HG02840 (cell line): ENCODE data around the gene CTNND1.
"Not testable (repeated sequence)": the region's sequence is repeated elsewhere in the genome, so short reads cannot be mapped to it uniquely, and the experiment has no call there.

Experiments
- ATAC-seq: cut with Tn5 transposase; IDR thresholded peaks from one replicate; pipeline ENCODE4 v1.9.1; 2021; ENCODE audit warnings: mild to moderate bottlenecking, moderate library complexity, moderate number of reproducible peaks; ENCODE audit not compliant: unreplicated experiment, low FRiP score

The CTNND1 gene, protein sequence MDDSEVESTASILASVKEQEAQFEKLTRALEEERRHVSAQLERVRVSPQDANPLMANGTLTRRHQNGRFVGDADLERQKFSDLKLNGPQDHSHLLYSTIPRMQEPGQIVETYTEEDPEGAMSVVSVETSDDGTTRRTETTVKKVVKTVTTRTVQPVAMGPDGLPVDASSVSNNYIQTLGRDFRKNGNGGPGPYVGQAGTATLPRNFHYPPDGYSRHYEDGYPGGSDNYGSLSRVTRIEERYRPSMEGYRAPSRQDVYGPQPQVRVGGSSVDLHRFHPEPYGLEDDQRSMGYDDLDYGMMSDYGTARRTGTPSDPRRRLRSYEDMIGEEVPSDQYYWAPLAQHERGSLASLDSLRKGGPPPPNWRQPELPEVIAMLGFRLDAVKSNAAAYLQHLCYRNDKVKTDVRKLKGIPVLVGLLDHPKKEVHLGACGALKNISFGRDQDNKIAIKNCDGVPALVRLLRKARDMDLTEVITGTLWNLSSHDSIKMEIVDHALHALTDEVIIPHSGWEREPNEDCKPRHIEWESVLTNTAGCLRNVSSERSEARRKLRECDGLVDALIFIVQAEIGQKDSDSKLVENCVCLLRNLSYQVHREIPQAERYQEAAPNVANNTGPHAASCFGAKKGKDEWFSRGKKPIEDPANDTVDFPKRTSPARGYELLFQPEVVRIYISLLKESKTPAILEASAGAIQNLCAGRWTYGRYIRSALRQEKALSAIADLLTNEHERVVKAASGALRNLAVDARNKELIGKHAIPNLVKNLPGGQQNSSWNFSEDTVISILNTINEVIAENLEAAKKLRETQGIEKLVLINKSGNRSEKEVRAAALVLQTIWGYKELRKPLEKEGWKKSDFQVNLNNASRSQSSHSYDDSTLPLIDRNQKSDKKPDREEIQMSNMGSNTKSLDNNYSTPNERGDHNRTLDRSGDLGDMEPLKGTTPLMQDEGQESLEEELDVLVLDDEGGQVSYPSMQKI

GRCh38 chr11:57761301-57762234, at the start of gene CTNND1:
Gene CTNND1, plus strand, starts transcription at chr11:57761802. Its CDS starts 29,677 bp downstream, at chr11:57791479.
- ATAC-seq = peak; percentile 69

DNA sequence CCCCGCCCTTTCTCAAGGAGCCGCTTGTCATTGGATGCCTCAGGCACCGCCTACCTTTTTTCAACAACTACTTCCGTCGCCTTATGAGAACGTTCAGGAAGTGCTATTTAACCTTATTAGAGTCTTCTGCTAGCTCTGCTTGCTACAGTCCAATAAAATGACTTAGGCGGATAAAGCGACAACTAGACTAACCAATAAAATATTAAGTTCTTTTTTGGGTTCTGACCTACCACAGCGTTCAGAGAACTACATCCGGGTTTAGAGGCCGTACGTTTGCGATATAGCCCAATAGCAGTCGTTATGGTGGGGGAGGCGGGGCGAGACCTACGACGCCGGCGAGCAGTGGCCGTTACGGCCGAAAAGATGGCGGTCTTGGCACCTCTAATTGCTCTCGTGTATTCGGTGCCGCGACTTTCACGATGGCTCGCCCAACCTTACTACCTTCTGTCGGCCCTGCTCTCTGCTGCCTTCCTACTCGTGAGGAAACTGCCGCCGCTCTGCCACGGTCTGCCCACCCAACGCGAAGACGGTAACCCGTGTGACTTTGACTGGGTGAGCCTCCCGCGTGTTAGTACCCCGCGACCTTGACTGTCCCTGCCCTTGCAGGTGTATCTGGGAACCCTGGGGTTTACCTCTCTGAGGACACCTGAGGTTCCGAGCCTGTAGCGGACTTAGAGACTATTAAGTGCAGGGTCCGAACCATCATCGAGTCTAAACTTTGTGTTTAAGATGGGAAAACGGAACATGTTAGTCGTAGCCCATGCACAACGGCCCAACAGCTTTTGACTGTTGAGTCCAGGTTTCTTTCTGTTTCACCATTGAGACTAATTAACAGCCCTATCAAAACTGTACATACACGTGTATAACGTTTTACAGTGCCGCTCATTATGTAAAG, 49.1 kb upstream of the CTNND1 start, which contains the start of gene TMX2:
TMX2 (plus strand) TSS at position 338 of the 895 bp plus-strand sequence; CDS start at position 364, 26 bp downstream.
- ATAC-seq = peak; percentile 96

DNA sequence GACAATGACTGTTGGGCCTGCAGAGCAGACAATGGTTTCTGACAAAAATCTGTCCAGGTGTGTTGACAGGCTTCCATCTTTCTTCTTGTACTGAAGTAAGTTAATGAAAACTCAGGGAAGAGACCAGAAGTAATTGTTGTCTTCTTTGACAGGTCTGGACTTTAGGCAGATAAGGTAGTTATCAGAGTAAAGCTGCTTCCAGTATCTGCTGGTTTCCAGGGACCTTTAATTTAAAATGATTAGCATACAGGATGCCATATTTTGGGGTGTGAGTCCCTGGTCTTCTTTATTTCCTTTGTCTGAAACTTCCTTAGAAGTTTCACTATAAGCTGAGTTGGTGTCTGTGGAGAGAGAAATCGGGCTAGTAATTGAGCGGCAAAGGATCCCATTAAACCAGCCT, 47.8 kb upstream of the CTNND1 start:
- no peak for ATAC-seq

DNA sequence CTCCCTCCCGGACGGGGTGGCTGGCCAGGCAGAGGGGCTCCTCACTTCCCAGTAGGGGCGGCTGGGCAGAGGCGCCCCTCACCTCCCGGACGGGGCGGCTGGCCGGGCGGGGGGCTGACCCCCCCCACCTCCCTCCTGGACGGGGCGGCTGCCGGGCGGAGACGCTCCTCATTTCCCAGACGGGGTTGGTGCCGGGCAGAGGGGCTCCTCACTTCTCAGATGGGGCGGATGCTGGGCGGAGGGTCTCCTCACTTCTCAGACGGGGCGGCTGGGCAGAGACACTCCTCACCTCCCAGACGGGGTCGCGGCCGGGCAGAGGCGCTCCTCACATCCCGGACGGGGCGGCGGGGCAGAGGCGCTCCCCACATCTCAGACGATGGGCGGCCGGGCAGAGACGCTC, 44.9 kb upstream of the CTNND1 start:
- ATAC-seq = not testable (repeated sequence)

- no peak for ATAC-seq
These were observed 34.4 kb upstream of the CTNND1 start for GRCh38 chr11:57727185-57727584.

DNA sequence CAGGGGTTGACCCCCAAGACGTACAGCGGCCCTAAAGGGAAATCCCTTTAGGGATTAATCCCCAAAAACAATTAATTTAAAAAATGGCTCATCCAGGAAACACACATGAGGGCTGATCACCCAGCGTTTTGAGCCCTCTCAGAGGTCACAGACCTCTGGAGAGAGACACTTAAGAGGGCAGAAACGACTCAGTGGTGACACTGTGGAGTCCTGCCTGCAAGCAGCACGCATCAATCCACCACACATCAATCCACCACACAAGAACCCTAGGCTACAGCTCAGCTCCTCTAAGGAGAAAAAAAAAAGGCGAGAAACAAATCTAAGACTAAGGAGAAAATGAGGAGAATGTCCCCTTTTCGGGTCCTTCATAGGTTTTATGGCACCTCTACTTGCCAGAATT, 32.8 kb upstream of the CTNND1 start:
- no peak for ATAC-seq

- no peak for ATAC-seq
These were observed 32.1 kb upstream of the CTNND1 start for GRCh38 chr11:57729479-57729878.

DNA sequence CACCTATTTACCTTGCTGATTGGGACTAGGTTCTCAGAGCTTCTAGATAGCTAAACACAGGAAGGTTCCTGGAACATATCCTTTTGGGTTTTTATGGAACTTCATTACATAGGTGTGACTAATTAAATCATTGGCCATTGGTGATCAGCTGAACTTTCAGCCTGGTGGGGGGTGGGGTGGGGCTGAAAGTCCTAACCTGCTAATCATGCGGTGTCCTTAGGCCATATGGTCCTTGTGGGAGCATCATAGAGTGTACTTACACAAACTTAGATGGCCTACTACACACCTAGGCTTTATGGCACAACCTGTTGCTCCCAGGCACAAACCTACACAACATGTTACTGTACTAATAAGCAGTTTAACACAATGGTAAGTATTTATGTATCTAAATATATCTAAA, 28.9 kb upstream of the CTNND1 start:
- no peak for ATAC-seq

GRCh38 chr11:57735619-57736298, 25.8 kb upstream of the CTNND1 start:
- ATAC-seq = no peak

DNA sequence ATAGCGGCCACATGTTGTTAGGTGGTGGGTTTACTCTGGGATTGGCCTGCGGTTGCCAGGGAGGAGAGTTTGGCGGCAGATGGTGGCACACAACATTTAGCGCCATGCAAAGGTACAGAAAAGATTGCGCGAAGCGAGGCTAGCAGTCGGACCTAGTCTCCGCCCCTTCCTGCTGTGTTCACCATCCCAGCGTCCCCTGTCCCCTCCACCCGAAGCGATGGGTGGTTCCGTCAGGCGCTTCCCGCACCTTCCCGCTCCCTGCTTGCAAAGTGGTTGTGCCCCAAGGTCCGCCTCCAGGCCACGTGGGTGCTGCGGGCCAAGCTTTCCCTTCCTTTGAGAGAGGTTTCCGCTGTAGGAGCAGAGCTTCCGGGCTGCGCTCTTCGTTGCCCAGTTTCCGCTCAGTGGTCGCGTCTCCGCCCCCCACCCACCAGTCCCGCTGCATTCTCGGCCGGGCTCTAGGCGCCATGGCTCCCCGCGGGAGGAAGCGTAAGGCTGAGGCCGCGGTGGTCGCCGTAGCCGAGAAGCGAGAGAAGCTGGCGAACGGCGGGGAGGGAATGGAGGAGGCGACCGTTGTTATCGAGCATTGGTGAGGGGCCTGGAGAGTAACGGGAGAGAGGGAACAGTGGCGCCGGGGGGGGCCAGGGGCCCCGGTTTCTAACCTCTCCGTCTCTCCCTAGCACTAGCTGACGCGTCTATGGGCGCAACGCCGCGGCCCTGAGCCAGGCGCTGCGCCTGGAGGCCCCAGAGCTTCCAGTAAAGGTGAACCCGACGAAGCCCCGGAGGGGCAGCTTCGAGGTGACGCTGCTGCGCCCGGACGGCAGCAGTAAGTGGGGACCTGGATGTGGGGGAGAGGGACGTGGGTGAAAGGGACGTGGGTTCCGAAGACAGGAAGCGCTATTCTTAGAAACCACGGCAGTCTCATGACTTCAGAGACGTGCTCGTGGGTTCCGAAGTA, 20.2 kb upstream of the CTNND1 start, which contains the start of gene SELENOH:
SELENOH (plus strand) TSS at position 360 of the 955 bp plus-strand sequence; CDS start at position 465, 105 bp downstream.
- peak; percentile 91 for ATAC-seq

- ATAC-seq = no peak
These were observed 19.5 kb upstream of the CTNND1 start for GRCh38 chr11:57742087-57742452.

- no peak for ATAC-seq
These were observed 17.2 kb upstream of the CTNND1 start for GRCh38 chr11:57744357-57744756.

DNA sequence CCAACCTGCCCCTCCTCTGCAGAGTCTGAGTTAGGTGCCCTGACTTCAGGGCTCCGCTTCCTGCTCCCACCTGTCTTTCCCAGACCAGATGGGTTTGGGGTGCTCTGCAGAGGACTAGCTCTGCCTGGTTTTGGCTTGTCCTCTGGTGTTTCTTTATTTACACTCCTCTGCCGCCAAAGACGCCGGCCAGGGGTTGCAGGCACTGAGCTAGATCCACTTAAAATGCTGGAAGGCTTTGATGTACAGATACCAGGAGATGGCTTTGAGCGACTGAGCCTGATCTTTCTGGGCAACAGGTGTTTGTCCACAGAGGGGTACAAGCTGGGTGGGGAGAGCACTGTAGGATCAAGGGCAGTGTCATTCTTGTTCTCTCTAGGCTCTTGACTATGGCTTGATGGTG, 16.4 kb upstream of the CTNND1 start:
- no peak for ATAC-seq

GRCh38 chr11:57746920-57747319, 14.7 kb upstream of the CTNND1 start:
- ATAC-seq = no peak

GRCh38 chr11:57751176-57751575, 10.4 kb upstream of the CTNND1 start:
- ATAC-seq = no peak

DNA sequence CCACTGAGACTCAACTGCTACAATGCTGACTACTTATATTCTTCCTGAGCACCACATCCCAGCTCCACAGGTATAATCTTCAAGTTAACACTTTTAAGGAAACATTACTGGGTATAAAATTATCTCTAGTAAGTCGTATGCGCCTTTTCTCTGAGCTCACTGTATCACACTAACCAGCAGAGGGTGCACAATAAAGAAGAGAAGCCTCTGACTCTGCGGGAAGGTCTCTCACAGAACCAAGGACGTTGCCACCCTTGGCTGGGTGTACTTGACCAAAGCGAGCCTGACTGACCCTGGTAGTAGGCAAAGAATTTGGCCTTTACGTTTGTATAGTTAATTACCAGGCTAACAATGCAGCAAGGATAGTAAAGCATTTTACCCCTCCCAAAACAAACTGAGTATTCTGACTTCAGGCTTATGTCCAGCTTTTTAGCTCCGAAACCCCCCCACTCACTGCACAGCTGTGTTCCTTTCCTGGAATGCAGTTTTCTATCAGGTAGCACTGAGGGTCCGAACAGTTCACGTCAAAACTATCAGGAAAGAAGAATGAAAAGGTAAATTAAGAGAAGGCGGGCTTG, 9.8 kb upstream of the CTNND1 start, which contains the start of gene BTBD18:
BTBD18 (minus strand) TSS at position 144 of the 578 bp plus-strand sequence. CDS start 631 bp downstream, outside the sequence.
- ATAC-seq = no peak

- no peak for ATAC-seq
These were observed 8.6 kb upstream of the CTNND1 start for GRCh38 chr11:57752954-57753353.
